Right ventricle myocardium inferior (tissue), 1 donor: ENCODE results near the gene BCAS4. TPM values are rescaled to one million over a fixed set of nuclear protein-coding genes. Genes with fewer than 3 reads are reported as not detected.
A peak's percentile ranks its signal among the peaks of the same experiment; 100 is the strongest.

Source experiments
- ATAC-seq: fragments of 200-7000 bp; cut with Tn5 transposase; one replicate; pipeline ENCODE4 v1.9.1; 2020; ENCODE audit warnings: mild to moderate bottlenecking, moderate library complexity
- DNase-seq: peaks from one replicate; pipeline ENCODE4 v3.0.0; 2021; ENCODE audit errors: missing footprints
- intact Hi-C: fragments of 100-400 bp; cut with DNase I; formaldehyde crosslinking; loops from one replicate; pipeline ENCODE4 v1.11.0; 2022
- total RNA-seq: library from RNA; stranded (reverse); fragmentation: NEBNext Ultra II Directional; extraction: Animal tissue kit (Norgen Biotek cat#: 25700); gene quantifications from one replicate; pipeline ENCODE4 v1.2.1, GENCODE V29; 2021
- donor health status: DM: no; HTN: yes; CAD: no; lungs with severe emphysema.

BCAS4 gene
- total RNA-seq, 1 donor from 2014 or later: 1.8 TPM

DNA sequence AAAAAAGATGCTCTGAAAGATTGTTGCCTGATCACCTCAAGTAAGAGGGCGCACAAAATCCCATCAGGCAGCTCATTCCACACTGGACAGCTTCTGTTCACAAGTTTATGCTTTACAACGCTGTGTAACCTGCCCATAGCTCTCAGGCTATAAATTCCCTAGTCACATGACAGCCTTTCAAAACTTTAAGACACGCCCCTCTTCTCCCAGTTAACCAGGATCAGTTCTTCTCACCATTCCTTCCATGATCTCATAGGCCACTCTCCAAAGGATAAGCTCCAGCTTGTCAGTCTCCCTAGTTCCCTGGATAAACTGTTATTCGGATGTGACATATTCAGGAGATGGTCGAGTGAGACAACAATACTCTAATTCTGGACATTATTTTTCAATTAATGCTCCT, 121.4 kb downstream of the BCAS4 start:
- intact Hi-C loops: no loop called here
- DNase-seq (no peak), ATAC-seq (peak; percentile 68)

DNA sequence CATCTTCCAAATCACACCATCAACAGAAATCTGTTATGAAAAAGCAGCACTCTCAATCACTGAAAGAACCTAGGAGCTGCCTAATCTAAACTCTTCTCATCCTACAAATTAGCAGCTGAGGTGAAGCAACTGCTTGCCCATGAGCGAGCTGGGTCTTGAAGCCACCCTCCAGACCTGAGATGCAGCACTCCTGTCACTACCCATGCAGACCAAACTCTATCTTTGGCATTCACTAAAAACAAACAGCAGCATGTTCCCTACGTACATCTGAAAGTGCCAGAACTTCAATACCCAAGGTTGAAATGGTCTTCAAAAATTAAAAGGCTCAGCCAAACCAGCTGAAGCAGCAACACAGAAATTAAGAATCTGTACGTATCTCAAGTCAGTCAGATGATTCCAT, 122.1 kb downstream of the BCAS4 start:
- no peak for ATAC-seq
- no peak for DNase-seq
- intact Hi-C loops: no loop called here

DNA sequence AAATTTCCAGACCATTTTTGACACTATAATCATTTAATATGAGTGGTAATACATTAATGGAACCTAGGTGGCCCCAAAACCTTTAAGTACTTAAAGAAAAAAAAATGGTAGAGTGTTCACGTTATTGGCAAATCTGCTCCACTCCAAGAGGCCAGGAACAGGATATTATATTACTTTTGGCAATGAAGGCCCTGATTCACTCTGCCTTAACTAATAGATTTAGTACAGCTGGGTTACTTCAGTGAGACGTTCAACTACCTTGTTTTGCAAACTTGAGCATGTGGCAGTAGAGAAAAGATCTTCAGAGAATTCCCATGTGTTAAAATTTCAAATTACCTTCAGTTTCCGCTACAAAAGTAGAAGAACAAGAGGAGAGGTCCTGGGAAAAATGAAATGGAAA, 123.5 kb downstream of the BCAS4 start:
- no peak for ATAC-seq
- intact Hi-C loops: no loop called here

GRCh38 chr20:50919567-50919966, 124.7 kb downstream of the BCAS4 start:
- DNase-seq (no peak), ATAC-seq (no peak)
- intact Hi-C loops: no loop called here

More for the DNA sequence above, 123.5 kb downstream of the BCAS4 start:
- DNase-seq: no peak

DNA sequence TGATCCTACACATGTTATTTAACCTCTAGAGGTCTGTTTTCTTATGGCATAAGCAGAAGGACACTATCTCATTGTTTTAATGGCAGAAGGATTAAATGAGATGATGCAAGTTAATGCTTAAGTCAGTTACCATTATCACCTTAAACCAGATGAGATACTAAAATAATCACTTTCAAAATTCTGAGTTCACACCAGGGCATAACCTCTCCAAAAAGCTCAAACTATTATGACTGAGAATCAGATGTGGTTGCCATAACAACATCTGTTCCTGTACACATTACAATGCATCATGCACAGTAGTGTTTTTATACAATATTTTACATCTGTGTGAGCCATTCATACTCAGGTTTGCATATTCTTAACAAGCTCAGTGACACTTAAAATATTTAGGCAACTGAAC, 126.1 kb downstream of the BCAS4 start:
- ATAC-seq (no peak), DNase-seq (no peak)
- intact Hi-C loops: no loop called here

- DNase-seq (no peak), ATAC-seq (no peak)
- intact Hi-C loops: no loop called here
These were observed 127.1 kb downstream of the BCAS4 start for GRCh38 chr20:50921803-50922501.

DNA sequence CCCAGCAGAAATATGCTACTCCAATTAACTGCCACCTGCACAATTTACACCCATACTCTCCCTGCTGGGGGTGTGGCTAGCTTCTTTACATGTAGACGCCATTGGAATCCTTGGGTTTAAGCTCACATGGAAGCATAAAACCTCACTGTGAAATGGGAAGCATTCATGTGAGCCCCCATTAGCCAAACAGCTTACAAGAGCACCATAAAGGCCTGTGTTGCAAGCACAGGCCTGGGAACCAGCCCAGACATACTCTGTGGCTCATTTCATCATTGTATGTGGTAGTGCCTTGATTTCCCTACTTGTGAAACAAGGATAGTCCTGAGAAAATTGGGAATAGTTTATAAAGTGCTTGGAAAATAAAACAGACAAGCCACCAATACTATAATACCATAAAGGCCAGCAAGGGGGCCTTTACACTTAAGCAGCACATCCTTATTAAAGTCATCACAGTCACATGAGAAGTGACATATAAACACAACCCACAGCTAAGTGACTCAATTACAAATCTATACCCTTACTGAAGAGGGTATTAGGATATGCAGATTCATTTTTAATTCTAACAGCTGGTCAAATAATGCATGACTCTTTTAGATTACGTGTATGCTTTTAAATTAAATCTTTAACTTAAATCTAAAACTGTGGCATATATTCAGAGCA, 129.5 kb downstream of the BCAS4 start:
- DNase-seq (no peak), ATAC-seq (no peak)
- intact Hi-C loops: no loop called here

- ATAC-seq (no peak), DNase-seq (no peak)
- intact Hi-C loops: no loop called here
These were observed 131.7 kb downstream of the BCAS4 start for GRCh38 chr20:50926530-50926929.

Other genes with a start within 250 kb of the BCAS4 start
- 8.3 TPM for gene RIPOR3, start 103.5 kb upstream of the BCAS4 start, total RNA-seq
- 5.6 TPM for gene PARD6B, start 63.5 kb upstream of the BCAS4 start, total RNA-seq
- 30.3 TPM for gene ADNP, start 136.4 kb downstream of the BCAS4 start, total RNA-seq
- gene DPM1, start 163.5 kb downstream of the BCAS4 start, total RNA-seq: 35.5 TPM
- 2.3 TPM for gene MOCS3, start 163.8 kb downstream of the BCAS4 start, total RNA-seq
- gene KCNG1, start 228.0 kb downstream of the BCAS4 start, total RNA-seq: 0.32 TPM